ENCODE data around the gene CDKN2AIP.
"Not testable (repeated sequence)": the region's sequence is repeated elsewhere in the genome, so short reads cannot be mapped to it uniquely, and the experiment has no call there.

The CDKN2AIP gene

GRCh38 chr4:183447646-183448045 is 3.2 kb downstream of the CDKN2AIP start:
- in situ Hi-C loops (cut with HindIII; ENCODE audit: low sequenced_read_pairs) = no loop called here

GRCh38 chr4:183448436-183448835 is 4.0 kb downstream of the CDKN2AIP start:
- in situ Hi-C loops (cut with HindIII; ENCODE audit: low sequenced_read_pairs) = no loop called here

- in situ Hi-C loops (cut with HindIII; ENCODE audit: low sequenced_read_pairs) = no loop called here
Measured at GRCh38 chr4:183449193-183449882, 4.9 kb downstream of the CDKN2AIP start.

- in situ Hi-C loops (cut with HindIII; ENCODE audit: low sequenced_read_pairs) = no loop called here
Measured at GRCh38 chr4:183450108-183450507, 5.7 kb downstream of the CDKN2AIP start.

- in situ Hi-C loops (cut with HindIII; ENCODE audit: low sequenced_read_pairs) = no loop called here
Measured at GRCh38 chr4:183455431-183456195, 11.2 kb downstream of the CDKN2AIP start.

- in situ Hi-C loops (cut with HindIII; ENCODE audit: low sequenced_read_pairs) = no loop called here
Measured at GRCh38 chr4:183458005-183458404, 13.6 kb downstream of the CDKN2AIP start.

- in situ Hi-C loops (cut with HindIII; ENCODE audit: low sequenced_read_pairs) = not testable (repeated sequence)
Measured at GRCh38 chr4:183463903-183464619, 19.6 kb downstream of the CDKN2AIP start.

- in situ Hi-C loops (cut with HindIII; ENCODE audit: low sequenced_read_pairs) = not testable (repeated sequence)
Measured at GRCh38 chr4:183465879-183466278, 21.4 kb downstream of the CDKN2AIP start.

GRCh38 chr4:183467246-183467645 is 22.8 kb downstream of the CDKN2AIP start:
- in situ Hi-C loops (cut with HindIII; ENCODE audit: low sequenced_read_pairs) = no loop called here

- in situ Hi-C loops (cut with HindIII; ENCODE audit: low sequenced_read_pairs) = no loop called here
Measured at GRCh38 chr4:183468210-183469095, 24.0 kb downstream of the CDKN2AIP start.

GRCh38 chr4:183469285-183469684 is 24.8 kb downstream of the CDKN2AIP start:
- in situ Hi-C loops (cut with HindIII; ENCODE audit: low sequenced_read_pairs) = no loop called here

- in situ Hi-C loops (cut with HindIII; ENCODE audit: low sequenced_read_pairs) = no loop called here
Measured at GRCh38 chr4:183469936-183470335, 25.5 kb downstream of the CDKN2AIP start.

- in situ Hi-C loops (cut with HindIII; ENCODE audit: low sequenced_read_pairs) = no loop called here
Measured at GRCh38 chr4:183470821-183471220, 26.4 kb downstream of the CDKN2AIP start.

- in situ Hi-C loops (cut with HindIII; ENCODE audit: low sequenced_read_pairs) = no loop called here
Measured at GRCh38 chr4:183471946-183472708, 27.7 kb downstream of the CDKN2AIP start.

GRCh38 chr4:183478123-183478522 is 33.7 kb downstream of the CDKN2AIP start:
- in situ Hi-C loops (cut with HindIII; ENCODE audit: low sequenced_read_pairs) = no loop called here

- in situ Hi-C loops (cut with HindIII; ENCODE audit: low sequenced_read_pairs) = no loop called here
Measured at GRCh38 chr4:183478926-183479325, 34.5 kb downstream of the CDKN2AIP start.

- in situ Hi-C loops (cut with HindIII; ENCODE audit: low sequenced_read_pairs) = not testable (repeated sequence)
Measured at GRCh38 chr4:183482515-183483095, 38.2 kb downstream of the CDKN2AIP start.

GRCh38 chr4:183483997-183484396 is 39.6 kb downstream of the CDKN2AIP start:
- in situ Hi-C loops (cut with HindIII; ENCODE audit: low sequenced_read_pairs) = no loop called here

GRCh38 chr4:183485411-183486160 is 41.1 kb downstream of the CDKN2AIP start:
- in situ Hi-C loops (cut with HindIII; ENCODE audit: low sequenced_read_pairs) = no loop called here

Data from DLD1 (cell line).